NCI-H446 (cell line): Measurements from ENCODE around the gene NSUN5.
"Not testable (repeated sequence)": the region's sequence is repeated elsewhere in the genome, so short reads cannot be mapped to it uniquely, and the experiment has no call there.

Experiments used
- DNase-seq, 2 experiments: peaks; one replicate each; lab custom pipeline; 2025; lab: John Stamatoyannopoulos, UW

Gene NSUN5

GRCh38 chr7:73325424-73325823 is 16.8 kb upstream of the NSUN5 start:
- not testable (repeated sequence) for DNase-seq

DNA sequence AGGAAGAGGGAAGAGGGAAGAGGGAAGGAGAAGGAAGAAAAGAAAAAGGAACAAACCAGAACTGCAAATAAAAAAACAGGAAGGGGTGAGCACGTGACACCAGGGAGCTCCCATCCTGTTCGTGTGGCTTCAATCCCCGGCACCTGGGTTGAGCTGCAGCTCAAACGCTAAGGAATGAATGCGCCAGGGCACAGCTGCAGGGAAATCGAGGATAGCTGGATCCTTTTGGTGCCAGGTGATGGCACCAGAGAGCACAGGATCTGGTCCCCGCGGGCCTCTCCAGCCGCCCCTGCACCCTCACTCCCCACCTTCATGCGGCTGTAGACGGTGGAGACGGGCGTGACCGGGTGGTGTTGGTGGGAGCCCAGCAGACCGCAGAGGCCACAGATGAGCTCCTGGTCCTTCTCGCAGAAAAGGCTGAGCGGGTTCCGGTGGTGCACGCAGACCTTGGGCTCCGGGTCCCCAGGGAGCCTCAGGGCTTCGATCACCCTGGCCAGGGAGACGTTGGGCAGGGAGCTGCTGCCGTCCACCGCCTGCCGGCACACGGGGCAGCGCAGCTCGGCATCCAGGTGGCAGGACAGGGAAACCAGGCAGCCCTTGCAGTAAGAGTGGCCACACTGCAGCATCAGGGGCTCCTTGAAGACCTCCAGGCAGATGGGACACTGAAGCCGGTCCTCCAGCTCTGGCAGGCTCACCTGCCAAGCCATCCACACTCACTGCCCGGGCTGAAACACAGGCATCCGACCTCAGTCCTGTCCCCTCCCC is 15.6 kb upstream of the NSUN5 start:
- not testable (repeated sequence) for DNase-seq

GRCh38 chr7:73323434-73324080 is 14.9 kb upstream of the NSUN5 start:
- not testable (repeated sequence) for DNase-seq

- not testable (repeated sequence) for DNase-seq
These were observed 11.4 kb upstream of the NSUN5 start for GRCh38 chr7:73320009-73320408.

DNA sequence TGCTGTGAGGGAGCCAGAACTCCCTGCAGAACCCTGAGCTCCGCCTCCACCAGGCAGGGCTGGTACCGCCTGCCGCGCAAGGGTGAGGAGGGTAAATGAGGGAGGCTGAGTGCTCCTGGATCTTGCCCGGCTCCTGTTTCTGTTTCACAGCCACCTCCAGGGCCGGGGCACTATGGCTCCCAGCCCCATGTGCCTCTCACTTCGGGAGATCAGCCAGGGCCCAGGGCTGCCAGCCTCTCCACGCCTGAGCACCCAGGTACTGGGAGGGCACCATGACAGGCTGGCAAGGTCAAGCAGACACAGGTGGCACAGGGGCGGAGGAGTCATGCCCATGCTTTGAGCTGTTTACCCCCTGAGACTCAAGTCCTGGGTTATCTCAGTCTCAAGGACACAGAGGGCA is 10.9 kb upstream of the NSUN5 start:
- not testable (repeated sequence) for DNase-seq

DNA sequence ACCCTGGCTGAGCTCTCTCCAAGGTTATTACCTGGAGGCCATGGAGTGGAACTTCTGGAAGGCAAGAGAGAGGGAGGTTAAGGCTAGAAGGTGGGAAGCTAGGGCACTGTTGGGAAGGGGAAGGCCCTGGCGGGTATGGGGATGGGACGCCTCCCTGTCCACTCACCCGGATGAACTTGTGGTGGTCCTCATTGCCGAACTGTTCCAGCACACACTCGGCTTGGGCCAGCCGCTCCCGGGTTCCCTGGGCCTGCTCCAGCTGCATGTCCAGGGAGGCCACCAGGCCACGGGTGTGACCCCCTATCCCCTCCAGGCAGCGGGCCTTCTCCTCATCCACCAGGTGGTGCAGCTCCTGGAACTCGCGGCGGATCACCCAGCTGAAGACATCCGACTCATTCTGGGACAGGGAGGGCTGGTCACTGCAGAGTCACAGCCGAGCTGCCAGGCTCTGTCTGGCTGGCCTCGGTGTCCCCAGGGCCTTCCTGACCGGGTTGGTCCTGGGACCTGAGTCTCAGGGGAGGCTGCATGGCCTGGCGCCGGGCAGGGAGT is 10.1 kb upstream of the NSUN5 start:
- not testable (repeated sequence) for DNase-seq

DNA sequence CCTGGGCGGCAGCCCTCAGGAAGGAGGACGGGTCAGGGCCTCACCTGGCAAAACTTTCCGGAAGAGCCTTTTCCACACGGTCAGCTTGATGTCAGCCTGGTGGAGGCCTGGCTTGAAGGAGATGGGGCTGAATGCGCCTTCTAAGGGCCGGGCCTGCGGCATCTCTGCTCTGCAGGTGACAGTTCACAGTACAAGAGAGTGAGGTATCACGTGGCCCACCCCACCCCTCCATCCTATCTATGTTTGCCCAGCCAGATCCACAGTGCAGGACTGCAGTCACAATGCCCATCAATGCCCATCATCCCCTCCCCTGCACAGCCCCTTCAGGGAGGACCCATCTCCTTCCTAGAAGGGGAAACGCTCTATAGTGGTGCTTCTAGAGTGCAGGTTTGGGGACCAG is 7.9 kb upstream of the NSUN5 start:
- DNase-seq, result no peak

DNA sequence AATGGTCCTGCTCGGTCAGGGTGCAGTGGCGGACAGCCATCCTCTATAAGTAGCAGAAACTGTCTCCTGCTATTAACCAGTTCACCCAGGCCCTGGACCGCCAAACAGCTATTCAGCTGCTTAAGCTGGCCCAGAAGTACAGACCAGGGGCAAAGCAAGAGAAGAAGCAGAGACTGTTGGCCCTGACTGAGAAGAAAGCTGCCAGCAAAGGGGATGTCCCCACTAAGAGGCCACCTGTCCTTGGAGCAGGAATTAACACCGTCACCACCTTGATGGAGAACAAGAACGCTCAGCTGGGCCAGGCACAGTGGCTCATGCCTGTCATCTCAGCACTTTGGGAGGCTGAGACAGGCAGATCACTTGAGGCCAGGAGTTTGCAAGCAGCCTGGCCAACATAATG is 5.6 kb upstream of the NSUN5 start:
- DNase-seq, result no peak

- DNase-seq, result no peak
These were observed 4.9 kb upstream of the NSUN5 start for GRCh38 chr7:73313521-73313906.

GRCh38 chr7:73312831-73313520 is 4.3 kb upstream of the NSUN5 start:
- DNase-seq, result no peak

DNA sequence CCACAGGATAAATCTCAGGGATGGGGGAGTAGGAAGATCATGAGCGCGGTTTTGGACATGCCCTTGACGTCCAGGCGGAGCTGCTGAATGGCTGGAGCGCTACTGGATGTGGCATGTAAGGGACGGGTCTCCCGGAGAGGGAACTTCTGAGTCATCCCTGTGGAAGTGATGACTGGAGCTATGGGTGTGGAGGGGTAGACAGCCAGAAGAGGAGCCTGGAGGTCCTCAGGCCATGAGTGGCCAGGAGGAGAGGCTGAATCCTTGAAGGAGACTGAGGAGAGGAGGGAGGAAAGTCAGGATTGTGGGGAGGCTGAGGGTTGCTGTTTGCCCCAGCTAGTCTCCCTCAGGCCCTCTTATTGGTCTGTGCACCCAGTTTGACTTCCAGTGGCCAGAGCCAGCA is 2.8 kb upstream of the NSUN5 start:
- not testable (repeated sequence) for DNase-seq

- DNase-seq, result no peak
These were observed 457 bp downstream of the NSUN5 start for GRCh38 chr7:73308074-73308664.

GRCh38 chr7:73307436-73307835 is 1.2 kb downstream of the NSUN5 start:
- no peak for DNase-seq

GRCh38 chr7:73304612-73305387 is 3.8 kb downstream of the NSUN5 start:
- DNase-seq, result not testable (repeated sequence)

DNA sequence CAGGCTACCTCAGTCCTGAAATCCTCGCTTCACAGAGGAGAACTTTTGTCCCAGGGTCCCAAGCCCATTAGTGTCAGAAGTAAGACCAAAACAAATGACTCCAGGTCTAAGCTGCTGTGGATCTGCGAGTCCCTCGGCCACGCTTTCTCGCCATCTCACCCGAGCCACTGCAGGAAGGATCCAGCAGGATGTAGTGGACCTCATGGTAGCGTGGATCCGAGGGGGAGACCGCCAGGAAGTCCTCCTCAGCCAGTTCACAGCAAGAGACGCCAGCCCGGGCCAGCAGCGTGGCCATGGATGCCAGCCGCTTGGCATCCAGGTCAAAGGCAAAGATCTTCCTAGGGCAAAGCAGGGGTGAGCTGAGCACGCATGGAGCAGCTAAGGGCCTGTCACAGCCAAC is 4.6 kb downstream of the NSUN5 start:
- no peak for DNase-seq

DNA sequence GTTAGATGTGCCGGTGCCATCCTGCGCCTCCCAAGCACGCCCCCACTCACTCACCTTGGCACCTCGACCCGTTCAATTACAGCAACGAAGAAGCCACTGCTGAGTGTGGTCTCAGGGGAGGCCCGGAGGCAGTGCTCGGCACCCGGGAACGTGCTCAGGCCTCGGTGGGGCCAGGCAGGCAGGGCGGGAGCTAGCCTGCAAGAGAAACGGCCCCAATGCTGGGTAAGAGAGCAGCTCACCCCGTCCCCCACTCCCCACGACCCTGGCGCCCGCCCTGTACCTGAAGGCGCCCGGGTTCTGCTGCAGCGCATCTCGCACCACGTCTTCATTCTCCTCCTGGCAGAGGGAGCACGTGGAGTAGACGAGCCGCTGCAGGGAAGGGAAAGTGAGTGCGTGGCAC is 5.1 kb downstream of the NSUN5 start:
- DNase-seq, result no peak

DNA sequence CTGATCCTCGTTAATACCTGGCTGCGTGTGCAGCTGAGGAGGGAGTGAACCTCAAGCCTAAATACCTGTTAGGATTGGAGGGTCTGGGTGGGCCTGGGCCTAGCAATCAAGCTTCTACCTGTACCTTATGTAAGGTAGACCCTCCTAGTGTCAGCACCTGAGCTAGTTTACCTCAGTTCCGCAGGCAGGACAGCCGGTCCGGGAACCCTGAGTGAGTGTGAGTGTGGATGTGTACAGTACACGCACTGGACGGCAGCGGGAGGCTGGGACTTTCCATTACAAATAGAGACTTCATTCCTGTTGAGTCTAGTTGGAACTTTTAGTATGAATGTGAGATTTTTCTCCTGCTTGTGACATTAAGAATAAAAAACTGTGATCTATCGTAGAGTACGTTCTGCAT is 5.8 kb downstream of the NSUN5 start:
- DNase-seq, result not testable (repeated sequence)

GRCh38 chr7:73301108-73301507 is 7.5 kb downstream of the NSUN5 start:
- DNase-seq, result not testable (repeated sequence)

DNA sequence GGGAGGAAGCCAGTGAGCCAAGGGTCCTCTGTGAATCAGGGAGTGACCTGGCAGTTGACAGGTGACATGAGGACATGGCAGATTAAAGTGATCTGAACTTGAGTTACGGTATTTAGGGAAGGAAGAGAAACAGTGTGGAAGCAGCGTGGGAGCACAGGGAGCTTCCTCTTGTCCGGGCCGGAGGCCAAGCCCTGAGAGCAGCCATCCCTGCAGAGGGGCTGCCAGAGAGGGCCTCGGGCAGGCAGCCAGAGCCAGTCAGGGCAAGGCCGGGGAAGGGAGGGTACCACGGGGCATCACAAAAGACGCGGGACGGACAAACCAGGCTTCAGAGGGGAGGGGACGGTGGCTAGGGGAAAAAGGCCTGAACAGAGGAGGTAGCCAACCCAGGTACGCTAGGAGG is 8.8 kb downstream of the NSUN5 start:
- DNase-seq, result not testable (repeated sequence)

DNA sequence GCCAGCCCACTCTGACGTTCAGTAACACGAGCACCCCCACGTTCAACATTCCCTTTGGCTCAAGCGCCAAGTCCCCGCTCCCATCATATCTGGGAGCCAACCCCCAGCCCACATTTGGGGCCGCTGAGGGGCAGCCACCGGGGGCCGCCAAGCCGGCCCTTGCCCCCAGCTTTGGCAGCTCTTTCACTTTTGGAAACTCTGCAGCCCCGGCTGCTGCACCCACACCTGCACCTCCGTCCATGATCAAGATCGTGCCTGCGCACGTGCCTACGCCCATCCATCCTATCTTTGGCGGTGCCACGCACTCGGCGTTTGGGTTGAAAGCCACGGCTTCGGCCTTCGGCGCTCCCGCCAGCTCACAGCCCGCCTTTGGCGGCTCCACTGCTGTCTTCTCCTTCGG is 10.9 kb downstream of the NSUN5 start:
- DNase-seq, result not testable (repeated sequence)

DNA sequence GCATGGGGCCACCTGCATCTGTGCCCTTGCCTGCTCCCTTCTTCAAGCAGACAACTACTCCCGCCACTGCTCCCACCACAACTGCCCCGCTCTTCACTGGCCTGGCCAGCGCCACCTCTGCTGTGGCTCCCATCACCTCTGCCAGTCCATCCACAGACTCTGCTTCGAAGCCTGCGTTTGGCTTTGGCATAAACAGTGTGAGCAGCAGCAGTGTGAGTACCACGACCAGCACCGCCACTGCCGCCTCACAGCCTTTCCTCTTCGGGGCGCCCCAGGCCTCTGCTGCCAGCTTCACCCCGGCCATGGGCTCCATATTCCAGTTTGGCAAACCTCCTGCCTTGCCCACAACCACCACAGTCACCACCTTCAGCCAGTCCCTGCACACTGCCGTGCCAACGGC is 11.4 kb downstream of the NSUN5 start:
- DNase-seq, result not testable (repeated sequence)

- DNase-seq, result not testable (repeated sequence)
These were observed 31.4 kb downstream of the NSUN5 start for GRCh38 chr7:73277210-73277609.
